GM21786 (cell line): ENCODE measurements around the gene POLD2.

Experiments used
- ATAC-seq: cut with Tn5 transposase; IDR thresholded peaks from one replicate; pipeline ENCODE4 v1.9.1; 2021; ENCODE audit not compliant: unreplicated experiment

POLD2 gene

GRCh38 chr7:44114586-44115310, 8.6 kb downstream of the POLD2 start:
- no peak for ATAC-seq

GRCh38 chr7:44113764-44114354, 9.5 kb downstream of the POLD2 start:
- ATAC-seq: no peak

- ATAC-seq: no peak
Measured at GRCh38 chr7:44112997-44113763, 10.2 kb downstream of the POLD2 start.

GRCh38 chr7:44112231-44112996, 10.9 kb downstream of the POLD2 start:
- ATAC-seq: no peak

- no peak for ATAC-seq
Measured at GRCh38 chr7:44111761-44112160, 11.6 kb downstream of the POLD2 start.

GRCh38 chr7:44110719-44111635, 12.4 kb downstream of the POLD2 start:
- no peak for ATAC-seq

- ATAC-seq: no peak
Measured at GRCh38 chr7:44109991-44110390, 13.4 kb downstream of the POLD2 start.

GRCh38 chr7:44108768-44109750, 14.3 kb downstream of the POLD2 start:
- ATAC-seq: no peak

GRCh38 chr7:44107961-44108767, 15.2 kb downstream of the POLD2 start:
- ATAC-seq: no peak

GRCh38 chr7:44107116-44107960, 16.0 kb downstream of the POLD2 start:
- no peak for ATAC-seq

- no peak for ATAC-seq
Measured at GRCh38 chr7:44106311-44107065, 16.9 kb downstream of the POLD2 start.

- ATAC-seq: no peak
Measured at GRCh38 chr7:44105832-44106231, 17.5 kb downstream of the POLD2 start.

GRCh38 chr7:44104860-44105771, 18.2 kb downstream of the POLD2 start:
- ATAC-seq: no peak

GRCh38 chr7:44103923-44104859, 19.2 kb downstream of the POLD2 start, which contains the start of gene AEBP1:
Gene AEBP1, plus strand, starts transcription at chr7:44104345. Its CDS starts 321 bp downstream, at chr7:44104666.
- ATAC-seq: no peak
